HG02798 (cell line): ENCODE data around the gene LCA5L.

Source experiments
- ATAC-seq: cut with Tn5 transposase; IDR thresholded peaks from one replicate; pipeline ENCODE4 v1.9.1; 2021; ENCODE audit warnings: mild to moderate bottlenecking; ENCODE audit not compliant: unreplicated experiment, poor library complexity

LCA5L gene

DNA sequence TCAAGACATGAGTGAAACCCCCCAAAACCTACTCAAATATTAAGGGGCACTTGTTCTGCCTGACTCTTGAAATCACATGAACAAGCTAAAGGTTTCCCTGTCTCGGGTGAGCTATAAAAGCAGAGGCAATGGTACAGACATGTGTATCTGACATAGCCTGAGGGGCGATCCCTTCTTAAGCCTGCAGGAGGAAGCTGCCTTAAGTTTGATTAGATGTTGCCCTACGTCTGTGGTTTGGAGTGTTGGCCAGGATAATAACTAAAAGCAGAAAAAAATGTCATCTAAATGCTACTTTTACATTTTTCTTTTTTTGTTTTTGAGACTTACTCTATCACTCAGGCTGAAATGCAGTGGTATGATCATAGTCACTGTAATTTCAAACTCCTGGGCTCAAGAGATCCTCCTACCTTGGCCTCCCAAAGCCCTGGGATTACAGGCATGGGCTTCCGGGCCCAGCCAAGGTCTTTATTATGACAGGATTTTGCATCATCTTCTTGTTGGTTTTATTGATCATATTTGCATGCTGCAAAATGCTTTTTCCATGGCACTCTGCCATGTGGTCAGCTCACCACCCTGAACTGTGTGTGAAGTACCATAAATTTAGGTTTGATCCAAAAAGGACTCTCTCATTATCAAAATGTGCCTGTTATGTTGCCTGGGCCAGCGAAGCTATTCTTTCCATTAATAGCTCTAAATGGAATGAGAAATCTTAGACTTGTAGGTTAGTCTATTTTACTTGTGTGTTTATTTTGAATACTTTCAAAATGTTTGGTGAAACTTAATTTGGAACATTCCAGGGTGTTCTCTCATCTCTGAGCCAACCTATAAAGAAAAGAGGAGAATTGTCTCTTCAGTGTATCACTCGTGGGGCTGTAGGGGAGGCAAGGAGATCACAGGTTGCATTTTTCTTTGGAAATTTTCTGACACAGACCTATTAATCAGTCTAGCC is 81.7 kb downstream of the LCA5L start:
- no peak for ATAC-seq

DNA sequence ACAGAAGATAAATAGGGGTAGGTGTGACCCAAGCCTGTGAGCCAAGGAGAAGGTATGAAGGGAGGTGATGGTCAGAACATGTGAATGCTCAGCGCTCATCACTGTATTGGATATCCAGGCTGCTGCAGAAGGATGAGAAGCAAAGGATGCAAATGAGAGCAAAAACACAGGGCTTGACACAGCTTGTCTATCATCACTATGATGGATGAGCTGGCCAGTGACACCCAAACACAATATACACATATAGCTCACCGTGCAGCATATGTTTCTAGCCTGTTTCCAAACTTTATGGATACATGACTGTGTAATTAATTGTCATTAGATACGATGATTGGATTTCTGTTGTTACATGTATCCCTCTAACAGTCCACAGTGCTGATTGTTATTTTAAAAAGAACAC is 82.8 kb downstream of the LCA5L start:
- ATAC-seq, result no peak

DNA sequence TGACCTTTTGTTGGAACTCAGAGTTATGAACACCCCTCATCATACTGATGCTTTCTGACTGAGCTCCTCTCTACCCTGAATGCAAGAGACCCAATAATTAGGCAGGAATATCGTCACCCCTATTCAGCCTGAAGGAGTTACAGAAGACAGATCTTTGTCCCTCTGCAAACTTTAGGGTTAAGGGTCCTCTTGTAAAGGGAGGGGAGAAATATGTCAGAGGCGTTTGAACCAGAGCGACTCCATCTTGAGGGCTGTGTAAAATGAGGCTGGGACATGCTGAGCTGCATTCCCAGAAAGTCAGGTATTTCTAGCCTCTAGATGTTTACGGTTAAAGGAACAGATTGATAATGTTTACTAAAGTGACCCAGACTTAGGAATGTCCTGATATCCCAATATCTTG is 86.2 kb downstream of the LCA5L start:
- no peak for ATAC-seq
